GM18909 (cell line): Measurements from ENCODE around the gene SETD1B.
"Not testable (repeated sequence)": the region's sequence is repeated elsewhere in the genome, so short reads cannot be mapped to it uniquely, and the experiment has no call there.

Source experiments
- ATAC-seq: cut with Tn5 transposase; IDR thresholded peaks from one replicate; pipeline ENCODE4 v1.9.1; 2021; ENCODE audit warnings: mild to moderate bottlenecking; ENCODE audit not compliant: unreplicated experiment, poor library complexity

Gene SETD1B

DNA sequence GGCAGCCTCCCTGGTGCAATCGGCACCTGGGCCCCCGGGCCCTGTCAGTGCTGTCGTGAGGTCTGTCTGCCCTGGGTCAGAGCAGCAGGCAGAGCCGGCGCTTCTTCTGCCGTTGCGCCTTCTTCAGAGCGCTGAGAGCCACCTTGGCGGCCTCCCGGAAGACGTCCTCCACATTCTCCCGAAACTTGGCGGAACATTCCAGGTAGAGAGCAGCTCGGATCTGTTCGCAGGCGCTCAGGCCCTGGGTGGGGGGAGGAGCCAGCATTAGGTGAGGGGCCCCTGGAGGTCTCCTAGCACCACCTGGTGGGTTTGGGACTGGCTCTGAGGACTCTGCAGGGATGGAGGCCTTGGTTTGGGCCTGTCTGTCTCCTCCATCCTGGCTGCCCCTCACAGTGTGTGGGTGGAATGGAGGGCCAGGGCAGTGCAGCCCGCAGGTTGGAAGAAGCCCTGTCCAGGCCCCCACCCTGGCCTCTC lies 24.4 kb upstream of the SETD1B start:
- ATAC-seq = no peak

DNA sequence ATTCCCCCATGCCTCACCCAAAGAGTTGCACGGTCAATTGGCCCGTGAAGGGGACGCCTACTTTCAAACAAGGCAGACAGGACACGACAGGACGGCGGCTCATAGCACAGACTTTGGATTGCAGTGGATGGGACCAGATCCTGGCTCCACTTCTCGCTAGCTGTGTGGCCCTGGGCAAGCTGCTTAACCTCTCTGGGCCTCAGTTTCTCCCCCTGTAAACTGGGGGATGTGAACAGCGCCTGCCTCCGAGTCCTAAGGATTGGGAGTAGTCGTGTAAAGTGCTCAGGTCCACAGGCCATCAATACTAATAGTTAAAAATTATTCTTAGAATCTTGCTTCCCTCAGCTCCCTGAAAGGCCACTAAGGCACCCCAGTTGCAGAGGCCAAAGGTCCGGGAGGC lies 23.4 kb upstream of the SETD1B start:
- no peak for ATAC-seq

DNA sequence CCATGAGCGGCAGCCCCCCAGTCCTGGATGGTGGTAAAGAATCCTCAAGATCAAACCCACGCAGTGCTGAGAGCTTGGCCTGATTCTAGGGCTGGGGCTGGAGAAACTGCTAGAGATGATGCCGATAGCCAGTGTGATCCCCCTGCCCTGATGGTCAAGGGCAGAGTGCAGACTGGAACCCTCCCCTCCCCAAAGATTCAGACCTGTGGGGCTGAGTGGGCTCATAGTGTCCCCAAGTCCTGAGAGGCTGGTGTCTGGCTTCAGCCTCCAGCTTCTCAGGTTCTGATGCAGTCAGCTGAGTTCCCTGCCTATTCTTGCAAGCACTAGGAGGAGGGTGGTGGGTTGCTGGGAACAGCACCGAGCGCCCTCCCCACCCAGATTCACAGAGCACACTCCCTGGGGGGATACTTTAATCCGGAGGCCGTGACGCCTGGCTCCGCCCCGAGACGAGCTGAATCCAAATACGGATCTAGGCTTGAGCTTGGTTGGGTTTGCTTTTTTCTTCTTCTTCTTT lies 22.3 kb upstream of the SETD1B start:
- ATAC-seq = peak; percentile 27

DNA sequence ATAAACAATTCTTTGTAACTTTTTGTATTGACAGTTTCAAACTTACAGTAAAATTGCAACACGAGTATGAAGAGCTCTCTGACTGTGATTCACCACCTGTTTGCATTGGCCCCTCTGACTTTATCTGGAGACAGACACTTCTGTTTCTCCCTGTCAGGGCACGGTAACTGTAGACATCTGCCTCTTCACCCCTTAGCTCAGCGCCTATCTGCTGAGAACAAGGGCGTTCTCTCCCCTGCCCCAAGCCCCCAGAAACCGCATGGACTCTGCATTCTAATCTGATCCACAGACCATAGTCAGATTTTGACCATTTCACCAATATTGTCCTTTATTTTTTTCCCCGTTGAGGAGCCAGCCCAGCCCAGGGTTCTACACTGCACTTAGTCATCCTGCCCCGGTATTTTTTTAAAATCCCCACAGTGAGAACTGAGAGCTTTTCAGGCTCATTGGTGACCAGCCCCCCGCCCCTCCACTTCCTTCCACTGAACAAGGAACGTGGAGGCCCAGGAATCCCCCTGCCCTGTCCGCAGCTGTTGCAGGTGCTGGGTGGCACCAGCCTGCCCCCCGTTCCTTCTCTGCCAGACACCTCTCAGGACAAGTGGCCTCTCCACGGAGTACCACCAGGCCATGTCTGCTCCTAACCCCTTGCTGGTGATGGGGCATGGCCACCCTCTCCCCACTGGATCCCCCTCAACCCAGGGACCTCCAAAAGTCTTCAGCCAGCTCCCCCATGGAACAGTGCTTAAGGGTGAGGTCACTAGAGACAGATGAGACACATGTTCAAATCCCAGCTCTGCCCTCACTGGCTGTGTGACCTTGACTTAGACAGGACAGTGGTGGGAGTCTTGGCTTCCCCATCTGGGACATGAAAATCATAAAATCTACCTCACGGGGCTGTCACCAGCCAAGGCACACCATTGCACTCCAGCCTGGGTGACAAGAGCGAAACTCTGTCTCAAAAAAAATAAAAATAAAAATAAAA lies 21.5 kb upstream of the SETD1B start:
- ATAC-seq = peak; percentile 57

DNA sequence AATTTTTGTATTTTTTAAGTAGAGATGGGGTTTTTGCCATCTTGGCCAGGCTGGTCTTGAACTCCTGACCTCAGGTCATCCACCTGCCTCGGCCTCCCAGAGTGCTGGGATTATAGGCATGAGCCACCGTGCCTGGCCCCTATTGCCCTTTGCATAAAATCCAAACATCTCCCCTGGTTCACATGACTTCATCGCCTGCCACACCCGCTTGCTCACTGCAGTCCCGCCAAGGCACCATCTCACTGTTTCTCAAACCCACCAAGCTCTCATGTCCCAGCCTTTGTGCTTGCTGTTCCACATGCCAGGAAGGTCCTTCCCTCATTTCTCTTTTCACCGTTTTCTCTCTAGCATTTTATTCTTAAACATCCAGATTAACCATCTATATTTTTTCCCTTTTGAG lies 20.0 kb upstream of the SETD1B start:
- no peak for ATAC-seq

DNA sequence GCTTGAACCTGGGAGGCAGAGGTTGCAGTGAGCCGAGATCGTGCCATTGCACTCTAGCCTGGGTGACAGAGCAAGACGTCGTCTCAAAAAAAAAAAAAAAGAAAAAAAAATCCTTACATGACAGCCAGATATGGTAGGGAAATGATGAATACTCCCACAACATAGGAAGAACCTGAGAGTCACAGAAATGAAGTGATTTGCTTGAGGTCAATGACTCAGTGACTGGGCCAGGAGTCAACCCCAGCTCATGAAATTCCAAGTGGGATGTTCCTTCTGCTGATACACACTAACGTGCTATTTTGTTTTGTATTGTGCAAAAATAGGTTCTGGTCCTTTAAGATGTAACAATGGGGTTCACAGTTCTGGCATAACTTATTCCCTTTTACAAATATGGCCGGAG lies 19.3 kb upstream of the SETD1B start:
- ATAC-seq = no peak

DNA sequence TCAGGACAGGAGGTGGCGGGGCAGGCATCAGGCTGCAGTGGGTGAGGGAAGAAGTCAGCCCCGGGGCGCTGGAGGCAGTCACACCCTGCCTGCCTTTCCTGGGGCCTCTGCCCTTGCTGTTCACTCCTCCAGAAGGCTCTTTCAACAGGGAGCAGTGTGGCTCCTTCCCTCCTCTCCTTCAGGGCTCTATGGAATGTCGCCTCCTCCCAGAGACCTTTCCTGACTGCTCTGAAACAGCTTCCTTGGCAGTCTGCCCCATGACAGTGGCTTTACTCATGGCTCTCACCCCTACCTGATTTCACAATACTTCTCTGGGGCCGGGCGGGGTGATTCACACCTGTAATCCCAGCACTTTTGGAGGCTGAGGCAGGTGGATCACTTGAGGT lies 17.4 kb upstream of the SETD1B start:
- ATAC-seq = no peak

DNA sequence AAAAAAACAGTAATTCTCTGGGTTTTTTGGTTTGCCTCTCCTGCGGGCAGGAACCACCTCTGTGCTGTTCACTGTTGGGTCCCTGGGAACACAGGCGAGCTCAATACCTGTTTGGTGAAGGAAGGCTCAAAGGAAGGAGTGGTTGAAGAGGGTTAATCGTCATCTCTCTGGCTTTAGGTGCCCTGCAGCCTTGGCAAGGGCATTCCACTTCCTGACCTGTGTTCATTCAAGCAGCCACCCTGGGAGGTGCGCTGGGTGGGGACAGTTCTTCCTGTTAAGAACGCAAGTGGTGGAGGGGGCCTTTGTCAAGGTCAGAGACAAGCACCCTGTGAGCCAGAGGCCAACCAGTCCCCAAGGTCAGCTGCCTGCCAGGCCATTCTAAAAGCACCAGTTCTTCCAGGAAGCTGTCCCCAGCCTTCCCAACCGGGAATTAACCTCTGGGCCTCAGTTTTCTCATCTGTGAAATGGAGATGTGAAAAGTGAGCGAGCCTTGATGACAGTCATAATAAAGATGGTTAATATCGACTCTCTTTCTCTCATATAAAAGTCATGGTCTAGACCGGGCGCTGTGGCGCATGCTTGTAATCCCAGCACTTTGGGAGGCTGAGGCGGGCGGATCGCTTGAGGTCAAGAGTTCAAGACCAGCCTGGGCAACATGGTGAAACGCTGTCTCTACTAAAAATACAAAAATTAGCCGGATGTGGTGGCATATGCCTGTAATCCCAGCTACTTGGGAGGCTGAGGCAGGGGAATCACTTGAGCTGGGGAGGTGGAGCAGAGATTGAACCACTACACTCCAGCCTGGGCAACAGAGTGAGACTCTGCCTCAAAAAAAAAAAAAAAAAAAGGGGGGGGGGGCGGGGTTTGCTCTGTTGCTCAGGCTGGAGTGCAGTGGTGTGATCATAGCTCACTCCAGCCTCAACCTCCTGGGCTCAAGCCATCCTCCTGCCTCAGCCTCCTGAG lies 16.5 kb upstream of the SETD1B start:
- no peak for ATAC-seq

DNA sequence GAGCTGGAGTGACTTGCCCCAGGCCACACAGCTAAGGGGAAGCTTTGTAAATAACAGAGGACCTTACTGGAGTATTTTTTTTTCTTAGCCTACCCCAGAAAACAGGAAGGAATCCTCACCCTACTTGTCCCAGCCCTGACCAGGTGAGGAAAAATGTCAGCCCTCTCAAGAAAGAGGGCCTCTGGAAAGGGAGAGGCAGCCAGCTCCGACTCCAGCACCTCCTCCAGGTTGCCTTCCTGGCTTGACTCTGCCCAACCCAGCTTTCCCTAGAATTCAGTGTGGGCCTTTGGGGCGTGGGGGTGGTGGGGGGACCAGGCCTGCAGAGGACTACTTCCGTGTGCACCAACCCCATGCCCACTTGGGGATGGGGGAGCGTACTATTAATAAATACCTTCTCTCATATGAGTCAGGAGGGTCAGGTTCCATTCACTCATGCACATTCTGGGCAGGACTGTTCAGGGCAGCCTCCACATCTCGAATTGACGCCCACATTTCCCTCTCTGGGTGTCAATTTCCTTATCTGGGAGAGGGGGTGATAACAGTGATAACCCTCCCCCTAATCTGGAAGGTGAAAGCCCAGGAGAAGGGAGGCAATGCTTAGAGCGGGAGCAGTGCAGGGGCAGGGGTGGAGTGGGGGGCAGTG lies 15.5 kb upstream of the SETD1B start:
- no peak for ATAC-seq

DNA sequence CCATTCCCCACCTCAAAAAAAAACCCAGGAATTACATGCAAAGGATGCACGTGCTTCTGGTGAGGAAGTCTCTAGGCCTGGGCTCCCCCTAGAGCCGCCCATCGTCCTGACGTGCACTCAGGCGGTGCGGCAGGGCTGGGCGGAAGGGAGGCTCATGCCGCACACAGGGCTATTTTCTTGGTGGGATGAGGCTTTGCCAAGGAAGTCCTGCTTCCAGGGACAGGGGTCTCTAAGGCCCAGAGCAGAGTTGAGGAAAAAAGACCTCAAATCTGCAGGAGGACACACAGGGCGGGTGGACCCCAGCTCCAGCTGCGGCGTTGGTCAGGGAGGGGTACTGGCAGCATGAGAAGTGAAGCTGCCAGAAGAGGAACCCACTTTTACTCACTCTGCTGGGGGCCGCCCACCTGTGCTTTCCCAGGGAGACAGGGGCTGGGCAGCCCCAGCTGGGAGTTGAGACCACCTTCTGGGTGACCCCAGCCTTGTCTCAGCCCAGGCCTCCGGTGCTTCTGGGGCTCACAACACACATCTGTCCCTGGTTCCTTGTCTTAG lies 14.5 kb upstream of the SETD1B start:
- ATAC-seq = peak; percentile 11

DNA sequence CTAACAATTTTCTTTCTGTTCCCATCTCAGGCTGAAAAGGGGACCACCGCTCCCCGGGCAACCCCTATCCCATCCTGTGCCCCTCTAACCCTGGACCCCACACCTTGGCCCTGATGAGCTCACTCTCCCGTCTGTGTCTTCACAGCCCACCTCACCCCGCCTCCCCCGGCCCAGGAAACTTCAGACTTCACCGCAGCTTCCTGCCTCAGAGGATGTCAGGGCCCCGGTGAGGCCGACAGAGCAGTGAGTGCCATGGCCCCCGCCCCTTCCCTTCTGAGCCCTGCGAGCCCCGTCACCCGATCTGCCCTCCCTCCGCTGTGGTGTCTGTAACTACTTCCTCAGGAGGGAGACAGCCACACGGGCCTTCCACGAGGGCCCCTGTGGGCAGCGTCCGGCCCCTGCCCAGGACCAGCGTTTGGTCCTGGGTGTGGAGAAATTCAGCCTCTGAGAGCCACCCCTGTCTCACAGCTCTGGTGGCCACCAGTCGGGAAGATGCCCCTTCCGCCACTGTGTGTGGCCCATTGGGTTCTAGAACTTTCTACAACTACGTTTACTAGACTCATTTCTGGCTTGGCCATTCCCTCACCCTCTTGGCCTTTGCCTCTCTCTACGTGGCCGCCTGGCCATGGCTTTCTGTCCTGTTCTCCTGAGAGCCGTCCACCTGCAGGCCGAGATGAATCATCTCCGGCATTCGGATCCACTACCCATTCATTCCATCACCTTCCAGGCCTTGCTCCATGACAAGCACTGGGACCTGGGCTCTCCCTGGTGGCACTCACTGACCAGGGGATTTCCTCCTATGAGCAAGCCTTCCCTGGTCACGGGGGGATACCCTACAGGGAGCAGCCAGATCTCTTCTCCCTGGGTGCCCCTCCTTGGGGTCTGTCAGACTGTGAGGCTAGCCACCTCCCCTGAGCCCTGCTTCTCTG lies 13.7 kb upstream of the SETD1B start:
- ATAC-seq = peak; percentile 44

DNA sequence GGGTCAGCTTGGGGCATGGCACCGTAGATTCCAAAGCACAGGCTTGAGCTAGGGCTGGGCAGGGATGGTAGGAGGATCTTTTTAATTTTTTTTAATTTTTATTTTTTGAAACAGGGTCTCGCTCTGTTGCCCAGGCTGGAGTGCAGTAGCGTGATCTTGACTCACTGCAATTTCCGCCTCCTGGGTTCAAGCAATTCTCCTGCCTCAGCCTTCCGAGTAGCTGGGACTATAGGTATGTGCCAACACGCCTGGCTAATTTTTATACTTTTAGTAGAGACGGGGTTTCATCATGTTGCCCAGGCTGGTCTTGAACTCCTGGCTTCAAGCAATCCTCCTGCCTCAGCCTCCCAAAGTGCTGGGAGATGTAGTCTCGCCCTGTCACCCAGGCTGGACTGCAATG lies 13.0 kb upstream of the SETD1B start:
- not testable (repeated sequence) for ATAC-seq

DNA sequence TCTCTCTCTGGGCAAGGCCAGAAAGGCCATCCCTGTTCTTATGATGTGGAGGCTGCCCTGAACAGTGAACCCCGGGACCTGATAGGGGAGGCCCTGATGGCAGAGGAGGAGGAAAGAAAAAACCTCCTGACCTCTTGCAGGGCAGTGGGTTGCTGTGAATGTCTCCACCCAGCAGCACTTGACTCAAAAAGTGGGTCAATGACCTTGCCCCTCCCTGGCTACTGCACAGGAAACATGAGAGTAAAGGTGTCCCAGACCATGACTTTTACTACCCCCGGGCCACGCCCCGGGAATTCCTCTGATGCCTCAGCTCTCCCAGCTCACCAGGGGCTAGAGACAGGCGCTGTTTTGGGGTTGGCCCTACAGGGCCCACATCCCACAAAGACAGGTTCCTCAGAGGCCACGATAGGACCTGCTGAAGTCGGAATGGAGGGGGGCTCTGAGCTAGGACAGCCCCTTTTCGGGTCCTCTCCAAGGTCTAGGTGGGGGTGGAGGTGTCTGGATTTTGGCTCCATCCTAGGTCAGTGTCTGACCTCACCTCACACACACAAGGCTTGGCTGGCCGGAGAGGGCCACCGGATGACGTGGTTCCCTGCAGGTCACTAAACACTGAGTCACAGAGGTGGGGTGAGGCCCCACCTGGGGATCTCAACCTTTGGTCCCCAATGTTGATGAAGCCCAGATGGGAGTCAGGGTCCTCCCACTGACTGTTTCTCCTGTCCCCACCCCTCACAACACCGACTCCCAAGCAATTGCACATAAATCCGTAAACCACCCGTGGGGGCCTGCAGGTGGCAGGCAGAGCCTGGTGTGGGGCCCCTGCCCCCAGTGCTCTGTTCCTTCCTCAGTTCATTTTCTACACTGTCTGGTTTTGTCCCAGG lies 11.9 kb upstream of the SETD1B start:
- ATAC-seq = no peak

DNA sequence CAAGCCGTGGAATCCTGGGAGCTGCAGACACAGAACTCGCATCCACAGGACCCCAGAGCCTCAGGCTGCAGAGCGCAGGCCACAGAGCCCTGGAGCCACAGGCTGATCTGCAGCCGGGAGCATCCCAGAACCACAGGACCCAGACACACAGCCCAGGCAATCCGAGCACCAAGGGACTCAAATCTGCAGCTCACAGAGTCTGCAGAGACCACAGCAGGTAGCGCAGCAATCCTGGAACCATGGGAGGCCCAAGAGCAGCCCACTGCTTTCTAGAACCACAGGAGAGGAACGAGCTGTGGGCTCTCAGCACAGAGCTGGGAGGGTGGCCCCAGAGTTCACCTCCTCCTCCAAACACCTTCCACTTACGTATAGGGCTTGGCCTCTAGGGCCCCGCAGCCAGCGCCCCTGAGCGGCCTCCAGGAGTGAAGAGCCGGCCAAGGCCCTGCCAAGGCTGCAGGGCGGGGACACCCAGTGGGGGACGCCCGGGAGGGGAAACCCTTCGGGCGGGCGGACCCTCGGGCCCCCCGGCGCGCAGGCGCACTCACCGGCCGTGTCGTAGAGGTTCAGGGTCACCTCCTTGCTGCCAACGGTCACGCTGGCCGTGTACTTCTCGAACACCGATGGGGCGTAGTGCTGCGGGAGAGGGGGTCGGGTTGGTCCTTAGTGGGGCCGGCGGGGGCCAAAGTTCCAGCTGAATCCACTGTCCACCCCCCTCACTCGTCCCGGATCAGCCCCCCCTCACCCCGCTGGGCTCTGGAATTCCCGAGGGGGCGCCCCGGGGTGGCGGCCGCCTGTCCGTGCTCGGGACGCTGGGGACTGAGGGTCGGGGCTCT lies 11.0 kb upstream of the SETD1B start:
- ATAC-seq = no peak

DNA sequence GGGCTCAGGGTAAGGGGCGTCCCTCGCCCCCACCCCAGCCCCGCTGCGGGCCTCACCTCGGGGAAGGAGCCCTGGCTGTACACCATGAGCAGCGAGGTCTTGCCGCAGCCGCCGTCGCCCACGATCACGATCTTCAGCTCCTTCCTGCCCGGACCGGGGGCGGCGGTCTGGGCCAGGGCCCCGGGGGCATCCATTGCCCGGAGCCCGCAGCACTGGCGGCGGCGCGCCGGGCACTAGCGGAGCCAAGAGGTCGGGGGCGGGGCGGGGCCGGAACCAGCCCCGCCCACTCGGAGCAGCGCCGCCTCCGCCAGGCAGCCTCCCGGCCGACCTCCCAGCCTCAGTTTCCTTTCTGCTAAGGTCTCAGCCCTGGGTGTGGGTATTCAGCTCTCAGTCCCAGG lies 10.4 kb upstream of the SETD1B start, which contains the start of gene RHOF:
RHOF (minus strand) TSS at position 249 of the 398 bp plus-strand sequence; CDS start at position 194, 55 bp downstream.
- ATAC-seq = peak; percentile 14

DNA sequence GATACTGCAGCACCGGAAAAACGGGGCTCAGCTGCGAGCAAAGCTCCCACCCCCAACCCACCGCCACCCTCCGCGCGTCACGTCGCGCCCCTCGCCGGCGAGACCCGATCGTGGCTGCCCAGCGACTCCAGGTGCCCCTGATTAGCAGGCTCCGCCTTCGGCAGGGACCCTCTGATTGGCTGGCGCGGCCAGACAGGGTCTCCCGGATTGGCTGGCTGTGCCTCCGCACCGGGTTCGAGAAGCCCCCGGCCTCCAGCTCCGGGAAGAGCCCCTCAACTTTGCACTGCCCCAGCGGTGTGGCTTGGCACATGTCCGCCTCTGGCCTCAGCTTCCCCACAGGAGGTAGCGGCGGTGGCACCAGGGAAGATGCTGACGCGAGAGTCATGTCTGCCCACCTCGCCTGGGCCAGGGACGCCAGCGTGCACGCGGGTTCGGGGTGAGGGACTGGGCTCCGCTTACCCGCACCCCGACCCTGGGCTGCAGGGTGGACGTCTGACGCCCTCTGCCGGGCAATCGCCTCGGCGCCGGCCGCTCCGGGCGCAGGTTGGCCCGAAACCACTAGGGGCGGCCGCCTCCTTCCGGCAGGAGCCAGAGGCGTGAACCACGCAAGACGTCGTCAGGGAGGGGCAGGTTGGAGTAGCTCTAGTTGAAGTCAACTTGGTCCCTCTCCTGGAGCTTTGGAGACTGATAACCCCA lies 9.8 kb upstream of the SETD1B start:
- ATAC-seq = peak; percentile 53
